Fibroblast of the aortic adventitia (primary cell): ENCODE data around the gene CEP112. TPM values are rescaled to one million over a fixed set of nuclear protein-coding genes. Genes with fewer than 3 reads are reported as not detected.
"Not testable (repeated sequence)": the region's sequence is repeated elsewhere in the genome, so short reads cannot be mapped to it uniquely, and the experiment has no call there.

Experiments
- DNase-seq: peaks from one replicate; pipeline ENCODE4 v3.0.0-alpha.2; 2010; ENCODE audit warnings: low read depth
- H3K4me3 ChIP-seq: 2 replicates; pipeline ENCODE4 v1.5.1; 2011; ENCODE audit warnings: low read depth, mild to moderate bottlenecking, control low read depth, low read length, moderate library complexity
- CTCF ChIP-seq: IDR thresholded peaks from 2 replicates; pipeline ENCODE4 v1.5.1; 2011; ENCODE audit warnings: mild to moderate bottlenecking, low read length, control low read depth, inconsistent platforms; ENCODE audit not compliant: insufficient read depth
- total RNA-seq: library from RNA; depleted of rRNA; stranded (reverse); fragments of >200 nt; gene quantifications from 2 replicates; pipeline ENCODE4 v1.2.3, GENCODE V29; 2012; ENCODE audit warnings: low replicate concordance

The CEP112 gene
- total RNA-seq, 1 donor: 7.2 TPM

GRCh38 chr17:66167189-66167815, 24.6 kb downstream of the CEP112 start:
- no peak for TF ChIP-seq CTCF
- DNase-seq: no peak
- no peak overlapping the region for H3K4me3 ChIP-seq

GRCh38 chr17:66165537-66166123, 26.3 kb downstream of the CEP112 start:
- H3K4me3 ChIP-seq: no peak overlapping the region
- TF ChIP-seq CTCF: peak; percentile 61
- peak; percentile 84 for DNase-seq

- H3K4me3 ChIP-seq, DNase-seq: not testable (repeated sequence)
Observed at GRCh38 chr17:66155055-66155454, 36.9 kb downstream of the CEP112 start.

- peak; percentile 16 for DNase-seq
- H3K4me3 ChIP-seq: no peak overlapping the region
- no peak for TF ChIP-seq CTCF
Observed at GRCh38 chr17:66152756-66153155, 39.2 kb downstream of the CEP112 start.

- no peak for DNase-seq
- TF ChIP-seq CTCF: no peak
- no peak overlapping the region for H3K4me3 ChIP-seq
Observed at GRCh38 chr17:66150708-66151107, 41.2 kb downstream of the CEP112 start.

- no peak for TF ChIP-seq CTCF
- no peak overlapping the region for H3K4me3 ChIP-seq
- no peak for DNase-seq
Observed at GRCh38 chr17:66149562-66149961, 42.4 kb downstream of the CEP112 start.

GRCh38 chr17:66146394-66146793, 45.5 kb downstream of the CEP112 start:
- TF ChIP-seq CTCF: no peak

More at GRCh38 chr17:66146394-66146793, 45.5 kb downstream of the CEP112 start:
- DNase-seq: no peak
- no peak overlapping the region for H3K4me3 ChIP-seq
